Coronary artery (tissue), 2 donors: ENCODE results near the gene ATXN7.

ENCODE experiments used
- DNase-seq: peaks from one replicate; pipeline ENCODE4 v3.0.0-alpha.2; 2017; ENCODE audit warnings: low spot score
- H3K27ac ChIP-seq, 2 donors: fragments of 200-600 bp; sonication (generic); one replicate each; pipeline ENCODE4 v1.5.1; 2016 to 2019
- H3K4me3 ChIP-seq: fragments of 200-600 bp; sonication (generic); 2 replicates; pipeline ENCODE4 v1.5.1; 2016; ENCODE audit warnings: mild to moderate bottlenecking, moderate library complexity
- TF ChIP-seq, protein P1 (sequence below): fragments of 200-600 bp; sonication (generic); IDR thresholded peaks from one replicate; pipeline ENCODE4 v1.5.1; 2019; ENCODE audit warnings: antibody characterized with exemption

ATXN7 gene

DNA sequence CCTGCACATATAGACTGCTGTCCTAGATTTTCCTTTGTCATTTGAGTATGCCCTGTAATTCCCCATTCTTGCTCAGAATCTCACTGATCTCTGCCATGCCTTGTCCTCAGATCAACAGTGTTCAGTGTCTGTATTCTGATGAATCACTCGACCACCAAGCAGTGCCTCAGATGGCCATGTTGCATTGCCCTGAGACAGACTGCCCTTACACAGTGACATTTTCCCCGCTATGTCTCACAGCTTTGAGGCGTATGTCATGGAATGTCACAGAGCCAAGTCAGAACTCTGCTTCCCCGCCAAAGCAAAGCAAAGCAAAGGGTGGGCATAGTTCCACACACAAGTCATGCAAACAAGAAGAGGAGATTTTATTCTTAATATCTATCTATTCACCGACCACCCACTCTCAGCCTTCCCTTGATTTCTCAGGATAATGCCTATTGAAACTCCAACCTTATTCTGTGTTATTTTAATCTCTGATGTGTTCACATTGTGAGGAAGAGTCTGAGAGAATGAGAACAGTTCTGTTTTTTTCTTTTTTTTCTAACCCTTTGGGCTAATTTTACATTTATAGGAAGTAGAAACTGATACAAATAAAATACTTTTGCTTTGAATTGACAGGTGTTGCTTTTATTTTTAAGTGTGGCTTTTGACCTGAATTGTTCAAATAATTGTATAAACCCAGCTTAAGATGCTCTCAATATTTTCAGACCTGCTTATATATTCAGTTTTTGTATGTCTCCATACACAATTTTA is 176.5 kb downstream of the ATXN7 start:
- TF ChIP-seq, protein P1, sequence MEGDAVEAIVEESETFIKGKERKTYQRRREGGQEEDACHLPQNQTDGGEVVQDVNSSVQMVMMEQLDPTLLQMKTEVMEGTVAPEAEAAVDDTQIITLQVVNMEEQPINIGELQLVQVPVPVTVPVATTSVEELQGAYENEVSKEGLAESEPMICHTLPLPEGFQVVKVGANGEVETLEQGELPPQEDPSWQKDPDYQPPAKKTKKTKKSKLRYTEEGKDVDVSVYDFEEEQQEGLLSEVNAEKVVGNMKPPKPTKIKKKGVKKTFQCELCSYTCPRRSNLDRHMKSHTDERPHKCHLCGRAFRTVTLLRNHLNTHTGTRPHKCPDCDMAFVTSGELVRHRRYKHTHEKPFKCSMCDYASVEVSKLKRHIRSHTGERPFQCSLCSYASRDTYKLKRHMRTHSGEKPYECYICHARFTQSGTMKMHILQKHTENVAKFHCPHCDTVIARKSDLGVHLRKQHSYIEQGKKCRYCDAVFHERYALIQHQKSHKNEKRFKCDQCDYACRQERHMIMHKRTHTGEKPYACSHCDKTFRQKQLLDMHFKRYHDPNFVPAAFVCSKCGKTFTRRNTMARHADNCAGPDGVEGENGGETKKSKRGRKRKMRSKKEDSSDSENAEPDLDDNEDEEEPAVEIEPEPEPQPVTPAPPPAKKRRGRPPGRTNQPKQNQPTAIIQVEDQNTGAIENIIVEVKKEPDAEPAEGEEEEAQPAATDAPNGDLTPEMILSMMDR = no peak
- no peak overlapping the region for H3K27ac ChIP-seq
- DNase-seq = no peak
- no peak overlapping the region for H3K4me3 ChIP-seq

DNA sequence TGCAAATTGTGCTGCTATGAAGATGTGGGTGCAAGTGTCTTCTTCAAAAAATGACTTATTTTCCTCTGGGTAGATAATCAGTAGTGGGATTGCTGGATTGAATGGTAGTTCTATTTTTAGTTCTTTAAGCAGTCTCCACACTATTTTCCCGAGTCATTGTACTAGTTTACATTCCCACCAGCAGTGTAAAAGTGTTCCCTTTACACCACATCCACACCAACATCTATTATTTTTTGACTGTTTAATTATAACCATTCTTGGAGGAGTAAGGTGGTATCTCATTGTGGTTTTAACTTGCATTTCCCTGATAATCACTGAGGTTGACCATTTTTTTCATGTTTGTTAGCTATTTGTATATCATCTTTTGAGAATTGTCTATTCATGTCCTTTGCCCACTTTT is 179.3 kb downstream of the ATXN7 start:
- DNase-seq = no peak
- TF ChIP-seq, protein P1 = no peak
- Histone ChIP-seq H3K4me3 (no peak overlapping the region), H3K27ac (no peak overlapping the region)

DNA sequence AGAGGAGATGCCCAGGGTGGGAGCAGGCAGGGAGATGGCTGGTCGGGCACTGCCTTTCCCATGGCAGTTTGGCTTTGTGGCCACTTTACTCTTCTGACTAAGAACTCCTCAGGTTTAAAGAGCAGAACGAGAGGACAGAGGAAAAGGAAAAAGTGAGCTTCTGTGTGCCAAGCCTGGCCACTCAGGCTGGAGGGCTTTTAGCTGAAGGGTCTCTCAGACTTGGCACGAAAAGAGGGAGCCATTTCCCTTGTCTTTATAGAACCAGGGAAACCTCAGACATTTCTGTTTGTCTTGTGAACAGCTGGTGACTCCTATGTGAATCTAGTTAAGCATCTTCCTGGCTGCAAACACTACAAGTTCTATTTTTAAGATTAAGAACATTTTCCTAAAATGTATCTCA is 182.9 kb downstream of the ATXN7 start:
- TF ChIP-seq, protein P1 = no peak
- H3K4me3 ChIP-seq = no peak overlapping the region
- H3K27ac ChIP-seq = no peak overlapping the region
- no peak for DNase-seq

DNA sequence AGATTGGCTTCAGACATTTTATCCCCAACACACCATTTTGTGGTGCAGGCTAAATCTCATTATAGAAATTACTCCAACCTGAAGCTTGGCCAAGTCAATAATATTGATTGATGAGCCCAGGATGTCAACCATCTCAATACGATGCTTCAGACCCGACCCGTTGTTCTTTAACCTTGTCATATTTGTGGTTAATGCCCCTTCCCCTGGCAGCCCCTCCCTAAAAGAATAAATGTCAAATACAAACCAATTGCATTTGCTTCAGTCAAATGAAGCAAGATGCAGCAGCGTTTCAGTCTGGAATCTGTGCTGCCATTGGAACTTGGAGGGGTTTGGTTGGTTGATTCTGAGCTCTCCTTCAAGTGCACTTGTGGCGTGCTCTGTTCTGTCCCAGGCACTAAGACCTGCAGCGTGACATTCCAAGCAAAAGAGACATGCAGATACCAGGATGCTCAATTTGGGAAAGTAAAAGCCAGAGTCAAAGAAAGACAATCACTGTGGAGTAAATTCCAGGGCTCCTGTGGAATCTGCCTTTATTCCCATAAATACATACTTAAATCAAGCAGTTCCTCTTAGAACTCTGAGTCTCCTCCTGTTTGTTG is 183.4 kb downstream of the ATXN7 start:
- DNase-seq = no peak
- TF ChIP-seq, protein P1 = no peak
- no peak overlapping the region for H3K27ac ChIP-seq
- H3K4me3 ChIP-seq = no peak overlapping the region

DNA sequence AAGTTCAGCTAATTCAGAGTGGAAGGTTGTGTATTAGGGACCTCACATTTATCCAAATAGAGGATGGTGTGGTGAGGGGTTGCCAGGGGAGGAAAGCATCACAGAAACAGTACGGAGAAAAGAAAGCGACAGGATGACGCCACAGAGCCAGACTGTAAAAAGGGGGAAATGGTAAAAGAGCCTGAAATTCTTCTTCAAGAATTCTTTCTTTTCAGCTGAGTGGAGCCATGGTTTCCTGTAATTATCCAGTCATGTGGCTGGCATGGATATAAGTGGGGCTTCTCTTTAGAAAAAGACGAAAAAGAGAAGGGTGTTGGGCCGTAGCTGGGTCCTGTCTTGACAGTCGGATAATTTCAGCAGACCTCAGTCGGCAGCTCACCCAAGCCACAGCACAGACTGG is 184.1 kb downstream of the ATXN7 start:
- Histone ChIP-seq H3K27ac (no peak overlapping the region), H3K4me3 (no peak overlapping the region)
- TF ChIP-seq, protein P1 = no peak
- no peak for DNase-seq

DNA sequence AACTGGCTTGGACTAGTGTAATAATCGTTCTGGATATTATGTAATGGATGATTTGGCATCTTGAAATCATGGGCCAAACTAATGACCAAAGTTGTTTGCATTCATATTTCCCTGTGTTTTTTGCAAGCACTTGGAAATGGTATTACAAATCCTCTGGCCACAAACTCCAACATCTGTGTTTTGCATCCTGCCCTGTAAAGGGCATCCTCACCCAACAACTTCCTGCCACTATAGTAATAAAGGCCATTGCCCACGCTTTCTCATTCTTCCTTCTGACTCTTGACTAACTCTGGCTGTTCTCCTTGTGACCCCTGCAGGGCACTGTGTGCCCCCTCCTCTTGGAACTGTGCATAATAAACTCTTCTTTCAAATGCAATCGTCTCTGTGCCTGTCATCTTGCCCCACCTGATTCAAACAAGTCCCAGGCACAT is 185.0 kb downstream of the ATXN7 start:
- Histone ChIP-seq H3K27ac (no peak overlapping the region), H3K4me3 (no peak overlapping the region)
- DNase-seq = no peak
- TF ChIP-seq, protein P1 = no peak

DNA sequence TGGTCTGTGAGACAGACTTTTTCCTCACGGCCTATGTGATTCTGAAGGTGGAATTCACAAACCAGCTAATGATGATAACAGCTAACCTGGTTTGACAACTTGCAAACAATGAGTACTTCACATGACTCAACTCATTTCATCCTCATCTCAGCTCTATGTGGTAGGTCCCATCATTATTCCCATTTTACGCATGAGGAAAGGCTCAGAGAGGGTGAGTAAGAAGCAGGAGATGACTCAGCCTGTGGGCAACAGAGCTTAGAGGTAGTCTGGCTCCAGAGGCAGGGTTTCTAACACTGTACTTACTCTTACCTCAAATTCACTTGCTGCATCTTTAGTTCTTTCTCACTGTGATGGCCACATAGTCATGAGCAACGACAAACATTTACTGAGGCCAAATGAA is 185.5 kb downstream of the ATXN7 start:
- Histone ChIP-seq H3K27ac (no peak overlapping the region), H3K4me3 (no peak overlapping the region)
- DNase-seq = no peak
- TF ChIP-seq, protein P1 = no peak
